Adrenal gland (tissue), 12 donors: ENCODE results near the gene EMID1. TPM values are rescaled to one million over a fixed set of nuclear protein-coding genes. Genes with fewer than 3 reads are reported as not detected.

Experiments used
- DNase-seq, 7 donors: peaks; one replicate each; pipeline ENCODE4 v3.0.0-alpha.2; 2019 to 2020
- H3K27ac ChIP-seq, 5 donors: fragments of 200-600 bp; sonication (generic) in 4 of 5; 1 replicate in 3 of 5; 2 replicates in 2 of 5; pipeline versions ENCODE4 v1.5.1 to v1.8.0; 2016 to 2020; ENCODE audit warnings: mild to moderate bottlenecking in 1 of 5
- H3K27me3 ChIP-seq: fragments of 200-600 bp; 2 replicates; pipeline ENCODE4 v1.8.0; 2021
- H3K36me3 ChIP-seq, 2 donors: fragments of 200-600 bp; replicated peaks in 1 of 2; 1 replicate in 1 of 2; 2 replicates in 1 of 2; pipeline versions ENCODE4 v1.5.1 to v1.8.0; 2018 to 2022
- H3K4me1 ChIP-seq, 2 donors: fragments of 200-600 bp; replicated peaks in 1 of 2; 1 replicate in 1 of 2; 2 replicates in 1 of 2; pipeline versions ENCODE4 v1.5.1 to v1.8.0; 2018 to 2021
- H3K4me3 ChIP-seq, 4 donors: fragments of 200-600 bp; sonication (generic) in 3 of 4; one replicate each; pipeline ENCODE4 v1.5.1; 2016 to 2018
- H3K9me3 ChIP-seq, 3 donors: fragments of 200-600 bp; sonication (generic) in 1 of 3; replicated peaks in 1 of 3; 1 replicate in 2 of 3; 2 replicates in 1 of 3; pipeline versions ENCODE4 v1.5.1 to v1.8.0; 2016 to 2021
- CTCF ChIP-seq, 6 experiments: fragments of 450-650 bp in 4 of 6; fragments of 200-600 bp in 2 of 6; sonication (generic) in 1 of 6; IDR thresholded peaks; 1 replicate in 5 of 6; 2 replicates in 1 of 6; pipeline versions ENCODE4 v1.5.1 to v1.8.0; 2016 to 2021; ENCODE audit warnings: antibody characterized with exemption in 6 of 6, mild to moderate bottlenecking in 2 of 6, moderate library complexity in 1 of 6
- POLR2A ChIP-seq, 2 donors: fragments of 450-650 bp; IDR thresholded peaks; one replicate each; pipeline ENCODE4 v1.6.1; 2017; ENCODE audit warnings: antibody characterized with exemption in 2 of 2, mild to moderate bottlenecking in 2 of 2, moderate library complexity in 1 of 2
- WGBS, 4 donors: extraction: QIAGEN DNeasy Blood & Tissue Kit in 2 of 4; methylation state at CpG; one replicate each; pipeline versions ENCODE4 v1.1.5 to v1.1.7; 2013 to 2017; 5-methylcytosine and 5-hydroxymethylcytosine counted together
- intact Hi-C, 2 donors: fragments of 100-400 bp; cut with DNase I; formaldehyde crosslinking; loops; one replicate each; pipeline versions ENCODE4 v1.14.1 to v1.15.0; 2022 to 2023
- polyA plus RNA-seq, 3 donors: library from polyadenylated mRNA; stranded (reverse); fragments of 200-250 nt in 2 of 3; fragments of 350-450 nt in 1 of 3; fragmentation: Illumina TruSeq in 1 of 3; extraction: RNeasy Lipid Tissue Mini Kit (QIAGEN cat#74804) in 1 of 3; gene quantifications; one replicate each; pipeline ENCODE4 v1.2.3, GENCODE V29; 2013 to 2014
- total RNA-seq, 9 donors: library from RNA; depleted of rRNA in 4 of 9; stranded (reverse); fragments of >200 nt in 4 of 9; fragments of 120-200 nt in 1 of 9; fragmentation: NEBNext Ultra II Directional in 1 of 9; extraction: Animal tissue kit (Norgen Biotek cat#: 25700) in 1 of 9; gene quantifications; one replicate each; pipeline versions ENCODE4 v1.1.0 to v1.2.4, GENCODE V29; 2013 to 2023
- donor health status: healthy with polysubstance abuse.
- donor health status: Bipolar disorder and iron deficiency.
- donor health status: DM: yes; HTN: yes; CAD: no.
- donor health status: DM: no; HTN: no; CAD: no.
- donor health status: DM: no; HTN: no; CAD: no.
- donor health status: DM: yes; HTN: yes; CAD: no.

Gene EMID1
- total and polyA plus RNA-seq, 12 donors = 2.5 to 70.9 (median 38.7) TPM

- Histone ChIP-seq H3K36me3 (no peaks in the 10 kb centered on the region), H3K27me3 (no peaks in the 10 kb centered on the region), H3K27ac (no peak overlapping the region), H3K4me3 (no peak overlapping the region), H3K4me1 (no peaks in the 10 kb centered on the region), H3K9me3 (no peaks in the 10 kb centered on the region)
- 81 to 93% (median 85%) methylated on average over 8 of the region's 8 CpGs for WGBS, 4 donors
- no peak for DNase-seq
- TF ChIP-seq CTCF (IDR thresholded peaks at IDR 0.05) = no peak
- TF ChIP-seq POLR2A (IDR thresholded peaks at IDR 0.05) = no peak
- intact Hi-C loops = no loop called here
These were observed 12.7 kb upstream of the EMID1 start for GRCh38 chr22:29193021-29193420.

DNA sequence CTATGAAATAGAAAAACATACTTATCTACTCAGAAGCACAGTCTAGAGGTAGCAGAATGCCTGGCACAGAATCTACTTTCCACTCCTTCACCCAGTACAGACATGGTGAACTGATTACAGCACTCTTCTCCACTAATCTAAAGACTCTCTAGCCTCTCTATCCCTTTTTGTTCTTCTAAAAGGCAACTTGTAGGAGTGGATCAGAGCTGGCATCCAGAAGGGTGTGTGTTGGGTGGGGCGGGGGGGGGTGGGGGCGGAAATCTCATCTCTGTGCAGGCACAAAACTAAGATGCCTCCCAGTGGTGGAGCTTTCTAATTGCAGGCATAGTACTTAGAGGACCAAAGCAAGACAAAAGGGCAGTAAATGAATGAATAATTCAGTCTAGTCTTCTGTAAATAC lies 11.5 kb upstream of the EMID1 start:
- no peak for DNase-seq
- no peaks in the 10 kb centered on the region for H3K36me3 ChIP-seq
- H3K4me3 ChIP-seq = no peak overlapping the region
- no peak for TF ChIP-seq CTCF (IDR thresholded peaks at IDR 0.05)
- TF ChIP-seq POLR2A (IDR thresholded peaks at IDR 0.05) = no peak
- H3K27ac ChIP-seq = no peak overlapping the region
- no peaks in the 10 kb centered on the region for H3K9me3 ChIP-seq
- no peaks in the 10 kb centered on the region for H3K27me3 ChIP-seq
- H3K4me1 ChIP-seq = no peaks in the 10 kb centered on the region
- intact Hi-C loops = no loop called here
- 84 to 100% (median 86%) methylated on average over 2 of the region's 2 CpGs for WGBS, 4 donors

- peak overlapping the region in 1 of 5 donors; percentile 10 for H3K27ac ChIP-seq
- intact Hi-C loops = no loop called here
- 56 to 61% (median 59%) methylated on average over 5 to 8 of the region's 8 CpGs for WGBS, 4 donors
- no peaks in the 10 kb centered on the region for H3K4me1 ChIP-seq
- no peaks in the 10 kb centered on the region for H3K36me3 ChIP-seq
- H3K9me3 ChIP-seq = no peaks in the 10 kb centered on the region
- no peak overlapping the region for H3K4me3 ChIP-seq
- DNase-seq = peak in 1 of 7 donors; percentile 22
- TF ChIP-seq POLR2A (IDR thresholded peaks at IDR 0.05) (no peak), CTCF (IDR thresholded peaks at IDR 0.05) (no peak)
- no peaks in the 10 kb centered on the region for H3K27me3 ChIP-seq
These were observed 10.4 kb upstream of the EMID1 start for GRCh38 chr22:29195118-29195963.

DNA sequence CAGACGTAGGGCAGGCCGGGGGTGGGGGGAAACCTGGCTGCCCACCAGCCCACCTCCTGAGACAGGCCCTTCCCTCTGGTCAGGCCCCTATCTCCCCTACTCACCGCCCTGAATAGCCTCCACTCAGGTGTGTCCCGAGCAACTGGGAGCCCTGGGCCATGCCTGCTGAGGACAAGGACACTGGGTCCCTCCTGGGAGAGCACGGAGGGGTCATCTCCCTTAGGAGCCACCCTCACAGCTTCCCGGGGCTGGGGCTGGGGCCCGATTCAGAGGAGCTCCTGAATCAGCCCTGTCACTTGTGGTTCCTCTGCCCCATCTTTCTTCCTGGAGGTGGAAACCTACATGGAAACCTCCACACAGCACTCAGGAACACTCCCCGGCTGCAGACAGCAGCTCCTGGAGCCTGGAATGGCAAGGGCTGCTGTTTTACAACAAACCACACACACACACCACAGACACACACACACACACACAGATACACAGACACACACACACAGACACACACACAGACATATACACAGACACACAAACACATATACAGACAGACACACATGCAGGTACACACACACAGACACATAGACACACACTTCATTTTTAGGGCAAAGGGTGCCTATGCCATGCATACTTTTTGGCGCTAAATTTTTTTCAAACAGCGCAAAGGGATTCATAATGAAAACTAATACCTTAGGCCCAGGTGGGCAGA lies 9.6 kb upstream of the EMID1 start:
- WGBS, 4 donors = 55 to 70% (median 60%) methylated on average over 6 to 10 of the region's 10 CpGs
- no peaks in the 10 kb centered on the region for H3K27me3 ChIP-seq

More for the DNA sequence above, 9.6 kb upstream of the EMID1 start:
- DNase-seq = no peak
- no peaks in the 10 kb centered on the region for H3K36me3 ChIP-seq
- intact Hi-C loops = no loop called here
- H3K27ac ChIP-seq = peak overlapping the region in 1 of 5 donors; percentile 10
- no peaks in the 10 kb centered on the region for H3K9me3 ChIP-seq
- TF ChIP-seq POLR2A (IDR thresholded peaks at IDR 0.05) = no peak
- TF ChIP-seq CTCF (IDR thresholded peaks at IDR 0.05) = no peak
- no peak overlapping the region for H3K4me3 ChIP-seq
- no peaks in the 10 kb centered on the region for H3K4me1 ChIP-seq
